ENCODE measurements around the gene ENDOD1. TPM values are rescaled to one million over a fixed set of nuclear protein-coding genes. Genes with fewer than 3 reads are reported as not detected.
"Not testable (repeated sequence)": the region's sequence is repeated elsewhere in the genome, so short reads cannot be mapped to it uniquely, and the experiment has no call there.

ENDOD1 gene
- total and polyA plus RNA-seq, 4 donors, result 19.0 to 71.8 (median 52.8) TPM

DNA sequence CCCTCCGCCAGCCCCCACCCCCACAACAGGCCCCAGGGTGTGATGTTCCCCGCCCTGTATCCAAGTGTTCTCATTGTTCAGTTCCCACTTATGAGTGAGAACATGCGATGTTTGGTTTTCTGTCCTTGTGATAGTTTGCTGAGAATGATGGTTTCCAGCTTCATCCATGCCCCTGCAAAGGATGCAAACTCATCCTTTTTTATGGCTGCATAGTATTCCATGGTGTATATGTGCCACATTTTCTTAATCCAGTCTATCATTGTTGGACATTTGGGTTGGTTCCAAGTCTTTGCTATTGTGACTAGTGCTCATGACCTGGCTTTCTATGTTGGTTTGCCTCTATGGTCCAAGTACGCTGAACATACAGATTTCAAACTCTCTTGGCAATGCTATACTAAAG is 47.1 kb downstream of the ENDOD1 start:
- H3K27ac ChIP-seq (ENCODE audit: low read depth in 1 of 2, low read length in 2 of 2); H3K4me1 ChIP-seq (ENCODE audit: control insufficient read depth in 1 of 2, insufficient read depth in 2 of 2, low read length in 2 of 2); ATAC-seq (ENCODE audit: low FRiP score); DNase-seq; intact Hi-C loops (cut with DNase I); H3K36me3 ChIP-seq (ENCODE audit: control insufficient read depth in 1 of 2, insufficient read depth in 2 of 2, low read length in 1 of 2); H3K4me3 ChIP-seq (ENCODE audit: low read length in 2 of 2); H3K27me3 ChIP-seq (ENCODE audit: control insufficient read depth in 1 of 2, insufficient read depth in 2 of 2, low read length in 1 of 2); H3K9me3 ChIP-seq (ENCODE audit: control insufficient read depth, low read length): not testable (repeated sequence)
- WGBS, 2 donors, result 97 to 98% methylated on average over 4 of the region's 4 CpGs

DNA sequence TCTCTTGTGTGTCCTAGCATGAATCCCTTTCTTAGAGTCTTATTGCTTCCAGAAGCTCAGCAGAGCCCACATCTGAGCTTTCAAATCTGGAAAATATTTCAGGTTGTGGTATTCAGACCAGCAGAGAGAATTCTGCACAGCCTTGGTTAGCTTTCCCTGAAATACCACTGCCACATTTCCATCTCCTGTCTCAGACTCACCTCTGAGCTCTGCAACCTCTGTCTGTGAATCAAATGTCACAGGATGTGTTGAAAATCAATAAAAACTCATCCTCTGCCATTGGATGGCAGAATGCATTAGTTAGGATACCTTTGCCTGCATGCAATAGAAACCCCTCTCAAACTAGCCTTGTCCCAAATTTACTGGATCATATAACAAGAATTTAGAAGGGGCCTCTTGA is 47.7 kb downstream of the ENDOD1 start:
- no peaks in the 10 kb centered on the region for H3K4me1 ChIP-seq (ENCODE audit: control insufficient read depth in 1 of 2, insufficient read depth in 2 of 2, low read length in 2 of 2)
- no peaks in the 10 kb centered on the region for H3K27me3 ChIP-seq (ENCODE audit: control insufficient read depth in 1 of 2, insufficient read depth in 2 of 2, low read length in 1 of 2)
- DNase-seq, result no peak
- no peak overlapping the region for H3K4me3 ChIP-seq (ENCODE audit: low read length in 2 of 2)
- intact Hi-C loops (cut with DNase I), result no loop called here
- no peaks in the 10 kb centered on the region for H3K9me3 ChIP-seq (ENCODE audit: control insufficient read depth, low read length)
- H3K27ac ChIP-seq (ENCODE audit: low read depth in 1 of 2, low read length in 2 of 2), result no peak overlapping the region
- ATAC-seq (ENCODE audit: low FRiP score), result no peak
- peaks cover 0 to 1% of the 10 kb centered on the region in 2 donors for H3K36me3 ChIP-seq (ENCODE audit: control insufficient read depth in 1 of 2, insufficient read depth in 2 of 2, low read length in 1 of 2)

DNA sequence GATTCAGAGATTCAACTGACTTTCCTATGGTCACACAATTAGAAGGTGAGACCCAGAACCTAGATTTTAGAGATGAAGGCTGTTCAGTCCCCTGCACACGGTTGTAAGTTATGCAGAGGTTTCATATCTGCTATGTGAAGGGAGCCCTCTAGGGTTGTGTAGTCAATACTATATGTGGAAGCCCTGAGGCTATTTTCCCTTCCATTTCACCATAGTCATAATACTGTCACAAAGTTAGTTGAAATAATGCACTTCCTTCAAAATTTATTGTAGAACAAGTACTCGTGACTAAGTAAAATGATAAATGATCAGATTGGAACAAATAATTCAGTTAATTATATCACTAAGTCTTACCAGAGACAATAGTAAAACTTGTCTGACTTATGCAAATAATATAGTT is 48.8 kb downstream of the ENDOD1 start:
- no peak overlapping the region for H3K4me3 ChIP-seq (ENCODE audit: low read length in 2 of 2)
- 17 to 19% methylated on average over 2 of the region's 2 CpGs for WGBS, 2 donors
- intact Hi-C loops (cut with DNase I), result no loop called here
- ATAC-seq (ENCODE audit: low FRiP score) (no peak), DNase-seq (no peak)
- H3K27ac ChIP-seq (ENCODE audit: low read depth in 1 of 2, low read length in 2 of 2), result no peak overlapping the region
- peaks cover 0 to 1% of the 10 kb centered on the region in 2 donors for H3K36me3 ChIP-seq (ENCODE audit: control insufficient read depth in 1 of 2, insufficient read depth in 2 of 2, low read length in 1 of 2)
- no peaks in the 10 kb centered on the region for H3K4me1 ChIP-seq (ENCODE audit: control insufficient read depth in 1 of 2, insufficient read depth in 2 of 2, low read length in 2 of 2)
- no peaks in the 10 kb centered on the region for H3K9me3 ChIP-seq (ENCODE audit: control insufficient read depth, low read length)
- no peaks in the 10 kb centered on the region for H3K27me3 ChIP-seq (ENCODE audit: control insufficient read depth in 1 of 2, insufficient read depth in 2 of 2, low read length in 1 of 2)

DNA sequence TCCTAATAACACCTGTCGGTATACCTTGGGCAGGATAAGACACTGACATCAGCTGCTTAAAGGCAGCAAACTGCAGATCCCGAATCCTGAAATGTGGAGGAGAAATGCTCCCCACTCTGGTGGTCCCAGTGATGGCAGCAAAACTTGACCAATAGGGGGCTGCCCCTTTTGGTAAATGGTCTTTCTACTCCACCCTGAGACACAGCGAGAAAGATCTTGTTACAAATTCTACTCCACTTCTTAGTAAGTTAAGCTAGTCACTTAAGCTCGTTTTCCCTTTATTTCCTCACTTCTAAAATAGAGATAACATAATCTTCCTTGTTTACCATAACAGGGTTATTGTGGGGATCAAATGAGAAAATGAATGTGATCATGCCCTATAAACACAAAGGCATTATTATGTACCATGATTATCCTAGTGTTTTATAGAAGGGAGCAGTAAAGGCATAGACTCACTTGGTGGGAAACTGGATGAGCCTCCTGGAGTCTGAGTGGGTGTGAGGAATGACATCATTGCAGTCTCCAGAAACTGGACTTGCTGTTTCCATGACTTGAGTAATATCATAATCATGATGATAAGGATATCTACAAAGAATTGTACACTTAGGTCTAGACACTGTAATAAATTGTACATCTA is 50.9 kb downstream of the ENDOD1 start:
- no peaks in the 10 kb centered on the region for H3K9me3 ChIP-seq (ENCODE audit: control insufficient read depth, low read length)
- no peaks in the 10 kb centered on the region for H3K36me3 ChIP-seq (ENCODE audit: control insufficient read depth in 1 of 2, insufficient read depth in 2 of 2, low read length in 1 of 2)
- intact Hi-C loops (cut with DNase I), result loop anchor here in 1 of 2 donors (10.0 kb wide), 1 partner anchor 166 kb away; the partner anchor contains the start of genes CWC15 and KDM4D
- H3K27ac ChIP-seq (ENCODE audit: low read depth in 1 of 2, low read length in 2 of 2), result no peak overlapping the region
- WGBS, 2 donors, result 76 to 79% methylated on average over 4 of the region's 4 CpGs
- no peak for ATAC-seq (ENCODE audit: low FRiP score)
- H3K4me1 ChIP-seq (ENCODE audit: control insufficient read depth in 1 of 2, insufficient read depth in 2 of 2, low read length in 2 of 2), result peaks cover 0 to 2% of the 10 kb centered on the region in 2 donors
- DNase-seq, result no peak
- H3K4me3 ChIP-seq (ENCODE audit: low read length in 2 of 2), result no peak overlapping the region
- H3K27me3 ChIP-seq (ENCODE audit: control insufficient read depth in 1 of 2, insufficient read depth in 2 of 2, low read length in 1 of 2), result no peaks in the 10 kb centered on the region

DNA sequence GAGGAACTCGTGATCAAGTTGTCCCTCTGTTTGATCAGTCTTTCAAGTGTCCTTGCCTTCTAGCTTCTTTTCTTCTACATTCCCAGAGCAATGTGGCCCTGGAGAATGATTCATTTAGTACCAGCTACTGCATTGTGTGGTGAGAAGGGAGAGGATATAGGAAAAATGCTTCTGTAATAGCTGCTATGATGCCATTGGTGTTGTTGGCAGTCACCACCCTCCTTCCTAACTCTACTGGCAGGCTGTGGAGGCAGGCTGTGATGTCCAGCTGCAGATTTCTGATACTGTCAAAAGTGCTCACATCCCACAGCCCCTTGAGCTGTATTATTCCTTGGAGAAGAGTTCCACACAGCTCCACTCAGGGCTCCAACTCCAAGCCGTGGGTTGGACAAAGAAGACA is 52.8 kb downstream of the ENDOD1 start:
- no peaks in the 10 kb centered on the region for H3K27me3 ChIP-seq (ENCODE audit: control insufficient read depth in 1 of 2, insufficient read depth in 2 of 2, low read length in 1 of 2)
- no peak overlapping the region for H3K27ac ChIP-seq (ENCODE audit: low read depth in 1 of 2, low read length in 2 of 2)
- peaks cover 0 to 2% of the 10 kb centered on the region in 2 donors for H3K4me1 ChIP-seq (ENCODE audit: control insufficient read depth in 1 of 2, insufficient read depth in 2 of 2, low read length in 2 of 2)
- no peak overlapping the region for H3K4me3 ChIP-seq (ENCODE audit: low read length in 2 of 2)
- no peak for DNase-seq
- H3K9me3 ChIP-seq (ENCODE audit: control insufficient read depth, low read length), result no peaks in the 10 kb centered on the region
- intact Hi-C loops (cut with DNase I), result loop anchor here in 1 of 2 donors (10.0 kb wide), 1 partner anchor 168 kb away; the partner anchor contains the start of genes CWC15 and KDM4D
- WGBS, 2 donors, result 83 to 85% methylated on average over 2 of the region's 2 CpGs
- H3K36me3 ChIP-seq (ENCODE audit: control insufficient read depth in 1 of 2, insufficient read depth in 2 of 2, low read length in 1 of 2), result no peaks in the 10 kb centered on the region
- ATAC-seq (ENCODE audit: low FRiP score), result no peak

DNA sequence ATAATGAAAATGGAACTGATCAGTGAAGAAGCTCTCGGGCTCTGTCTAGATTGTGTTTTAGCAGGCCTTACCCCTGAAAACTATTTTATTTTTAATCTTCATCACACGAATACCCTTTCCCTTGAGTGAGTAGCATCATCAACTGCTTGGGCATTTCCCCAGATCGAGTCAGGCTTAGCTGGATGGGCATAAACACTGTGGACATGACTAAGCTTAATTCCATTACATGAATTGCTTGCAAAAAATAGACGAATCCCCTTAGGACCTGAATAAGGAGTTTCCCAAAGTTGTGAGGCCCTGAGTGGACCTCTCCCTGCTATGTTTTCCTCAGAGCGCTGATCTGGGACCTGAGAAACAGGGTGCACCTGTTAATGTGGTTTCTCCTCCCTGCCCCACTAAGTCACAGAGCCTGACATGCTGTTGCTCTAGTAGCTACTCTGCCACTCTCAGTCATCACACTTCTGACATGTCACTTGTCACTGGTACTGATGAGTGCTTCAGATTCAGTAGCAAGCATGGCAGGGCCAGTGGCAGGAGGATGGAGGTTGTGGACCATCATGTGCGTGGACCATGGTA is 53.5 kb downstream of the ENDOD1 start:
- whole genome bisulfite sequencing, 2 donors, result 62% methylated on average over 6 of the region's 6 CpGs
- ATAC-seq (ENCODE audit: low FRiP score) (no peak), DNase-seq (no peak)
- intact Hi-C loops (cut with DNase I), result loop anchor here in 1 of 2 donors (10.0 kb wide), 1 partner anchor 168 kb away; the partner anchor contains the start of genes CWC15 and KDM4D
- Histone ChIP-seq H3K27me3 (ENCODE audit: control insufficient read depth in 1 of 2, insufficient read depth in 2 of 2, low read length in 1 of 2) (no peaks in the 10 kb centered on the region), H3K4me3 (ENCODE audit: low read length in 2 of 2) (no peak overlapping the region), H3K4me1 (ENCODE audit: control insufficient read depth in 1 of 2, insufficient read depth in 2 of 2, low read length in 2 of 2) (peaks cover 0 to 2% of the 10 kb centered on the region in 2 donors), H3K27ac (ENCODE audit: low read depth in 1 of 2, low read length in 2 of 2) (no peak overlapping the region), H3K36me3 (ENCODE audit: control insufficient read depth in 1 of 2, insufficient read depth in 2 of 2, low read length in 1 of 2) (no peaks in the 10 kb centered on the region), H3K9me3 (ENCODE audit: control insufficient read depth, low read length) (no peaks in the 10 kb centered on the region)

DNA sequence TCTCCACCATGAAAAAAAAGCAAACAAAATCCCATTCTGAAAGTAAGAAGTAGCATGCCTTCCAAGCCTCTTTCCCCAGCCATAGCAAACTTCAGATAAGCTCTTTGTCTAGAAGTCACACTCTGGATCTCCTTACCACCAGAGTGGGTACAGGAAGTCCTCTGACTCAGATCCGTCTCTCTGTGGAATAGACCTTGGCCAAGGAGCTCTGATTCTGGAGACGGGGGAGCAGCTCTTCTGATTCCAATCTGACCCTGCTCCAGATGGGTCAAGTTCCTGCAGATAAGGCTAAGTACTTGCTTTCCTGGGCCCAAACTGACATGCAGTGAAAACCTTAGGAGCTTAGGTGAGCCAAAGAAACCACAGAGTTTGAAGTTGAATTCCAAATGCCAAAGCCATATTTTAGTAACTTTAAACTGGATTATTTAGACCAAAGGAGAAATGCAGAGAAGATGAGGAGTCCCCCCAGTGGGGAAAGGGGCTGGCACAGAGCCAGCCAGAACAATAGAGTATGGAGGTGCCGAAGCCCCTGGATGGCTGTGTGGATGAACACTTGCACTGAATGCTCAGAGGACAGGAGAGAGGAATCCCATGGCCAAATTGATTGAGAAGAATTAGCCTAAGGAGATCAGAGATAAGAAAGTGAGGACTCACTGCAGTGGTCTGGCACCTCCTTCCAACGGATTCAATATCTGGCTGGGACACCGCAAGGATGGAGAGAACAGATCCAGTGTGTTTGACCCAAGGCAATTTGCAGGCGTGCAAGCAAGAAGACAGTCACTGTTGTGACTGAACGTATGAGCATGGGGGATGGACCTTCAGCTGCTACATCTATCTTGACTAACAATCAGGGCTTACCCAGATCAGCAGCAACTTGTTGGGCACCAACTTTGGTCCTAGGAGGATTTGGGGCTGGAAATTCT is 54.9 kb downstream of the ENDOD1 start:
- DNase-seq (no peak), ATAC-seq (ENCODE audit: low FRiP score) (no peak)
- Histone ChIP-seq H3K27ac (ENCODE audit: low read depth in 1 of 2, low read length in 2 of 2) (no peak overlapping the region), H3K27me3 (ENCODE audit: control insufficient read depth in 1 of 2, insufficient read depth in 2 of 2, low read length in 1 of 2) (no peaks in the 10 kb centered on the region), H3K4me3 (ENCODE audit: low read length in 2 of 2) (no peak overlapping the region), H3K9me3 (ENCODE audit: control insufficient read depth, low read length) (no peaks in the 10 kb centered on the region), H3K4me1 (ENCODE audit: control insufficient read depth in 1 of 2, insufficient read depth in 2 of 2, low read length in 2 of 2) (peaks cover 0 to 2% of the 10 kb centered on the region in 2 donors), H3K36me3 (ENCODE audit: control insufficient read depth in 1 of 2, insufficient read depth in 2 of 2, low read length in 1 of 2) (no peaks in the 10 kb centered on the region)
- intact Hi-C loops (cut with DNase I), result loop anchor here (5.0 to 10.0 kb wide), 3 partner anchors 37 to 170 kb away; partner anchors contain the start of genes CWC15 (in 1 of the 2) and KDM4D (in 1 of the 2)
- WGBS, 2 donors, result 60 to 64% methylated on average over 7 of the region's 7 CpGs

DNA sequence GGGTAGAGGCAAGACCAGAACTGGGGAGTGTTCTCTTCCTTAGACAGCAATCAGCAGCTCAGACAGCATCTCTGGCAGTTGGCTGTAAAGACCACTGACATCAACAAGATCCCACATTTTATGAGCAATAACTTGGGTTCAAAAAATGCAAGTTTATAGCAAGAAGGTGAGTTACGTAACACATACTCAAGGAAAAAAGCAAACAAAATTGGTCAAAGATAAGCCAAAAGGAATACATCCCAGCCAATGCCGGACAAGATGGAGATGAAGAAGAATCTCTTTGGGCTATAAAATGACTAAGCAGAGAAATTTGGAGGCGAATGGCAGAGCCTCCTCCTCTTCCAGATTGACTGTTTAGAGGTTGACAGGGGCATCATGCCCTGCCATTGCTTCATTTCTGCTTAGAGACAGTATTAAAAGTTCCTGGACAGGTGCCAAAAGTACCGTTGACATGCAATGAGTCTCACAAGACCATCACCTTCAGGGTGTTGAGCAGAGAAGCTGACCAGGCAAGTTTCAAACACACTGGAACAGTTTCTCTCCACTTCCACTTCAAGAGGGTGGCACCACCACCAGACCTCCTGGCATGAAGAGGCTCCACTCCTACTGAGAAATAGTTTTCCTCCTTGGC is 55.9 kb downstream of the ENDOD1 start:
- Histone ChIP-seq H3K27me3 (ENCODE audit: control insufficient read depth in 1 of 2, insufficient read depth in 2 of 2, low read length in 1 of 2) (no peaks in the 10 kb centered on the region), H3K4me1 (ENCODE audit: control insufficient read depth in 1 of 2, insufficient read depth in 2 of 2, low read length in 2 of 2) (peaks cover 0 to 2% of the 10 kb centered on the region in 2 donors), H3K4me3 (ENCODE audit: low read length in 2 of 2) (no peak overlapping the region), H3K9me3 (ENCODE audit: control insufficient read depth, low read length) (no peaks in the 10 kb centered on the region), H3K27ac (ENCODE audit: low read depth in 1 of 2, low read length in 2 of 2) (no peak overlapping the region), H3K36me3 (ENCODE audit: control insufficient read depth in 1 of 2, insufficient read depth in 2 of 2, low read length in 1 of 2) (no peaks in the 10 kb centered on the region)
- no peak for DNase-seq
- no peak for ATAC-seq (ENCODE audit: low FRiP score)
- WGBS, 2 donors, result 77 to 78% methylated on average over 4 of the region's 4 CpGs
- intact Hi-C loops (cut with DNase I), result loop anchor here (5.0 to 10.0 kb wide), 3 partner anchors 38 to 171 kb away; partner anchors contain the start of genes CWC15 (in 1 of the 2) and KDM4D (in 1 of the 2)

Measured in aorta (tissue), 5 donors.